Neuron (in vitro differentiated cells): ENCODE results near the gene SBK3.

ENCODE experiments used
- H2AFZ ChIP-seq: one replicate; pipeline ENCODE4 v1.6.1; 2013; ENCODE audit warnings: low read depth, mild to moderate bottlenecking, inconsistent platforms, low read length, moderate library complexity
- H3K27me3 ChIP-seq: one replicate; pipeline ENCODE4 v1.6.1; 2013; ENCODE audit warnings: low read length; ENCODE audit not compliant: insufficient read depth
- H3K36me3 ChIP-seq: one replicate; pipeline ENCODE4 v1.6.1; 2013; ENCODE audit warnings: low read length; ENCODE audit not compliant: insufficient read depth
- H3K4me1 ChIP-seq: one replicate; pipeline ENCODE4 v1.6.1; 2013; ENCODE audit warnings: low read length; ENCODE audit not compliant: insufficient read depth
- H3K4me3 ChIP-seq: 2 replicates; pipeline ENCODE4 v1.5.1; 2013; ENCODE audit warnings: mild to moderate bottlenecking, low read length, moderate library complexity
- H3K9me3 ChIP-seq: one replicate; pipeline ENCODE4 v1.6.1; 2013; ENCODE audit warnings: low read length

The SBK3 gene

GRCh38 chr19:55544014-55544413, 1.3 kb downstream of the SBK3 start:
- Histone ChIP-seq H2AFZ (no peak overlapping the region), H3K4me1 (peaks cover 18% of the 10 kb centered on the region), H3K9me3 (no peaks in the 10 kb centered on the region), H3K27me3 (no peaks in the 10 kb centered on the region), H3K4me3 (no peak overlapping the region), H3K36me3 (no peaks in the 10 kb centered on the region)

- Histone ChIP-seq H3K27me3 (no peaks in the 10 kb centered on the region), H2AFZ (no peak overlapping the region), H3K36me3 (no peaks in the 10 kb centered on the region), H3K4me1 (peaks cover 18% of the 10 kb centered on the region), H3K9me3 (no peaks in the 10 kb centered on the region), H3K4me3 (no peak overlapping the region)
These were observed 1.8 kb downstream of the SBK3 start for GRCh38 chr19:55543567-55543966.

GRCh38 chr19:55542292-55542855, 3.0 kb downstream of the SBK3 start:
- no peak overlapping the region for H2AFZ ChIP-seq
- H3K4me1 ChIP-seq = peaks cover 18% of the 10 kb centered on the region
- H3K9me3 ChIP-seq = no peaks in the 10 kb centered on the region
- H3K27me3 ChIP-seq = no peaks in the 10 kb centered on the region
- H3K4me3 ChIP-seq = no peak overlapping the region
- H3K36me3 ChIP-seq = no peaks in the 10 kb centered on the region

GRCh38 chr19:55541091-55541490, 4.3 kb downstream of the SBK3 start:
- Histone ChIP-seq H3K4me3 (no peak overlapping the region), H3K27me3 (no peaks in the 10 kb centered on the region), H3K4me1 (peaks cover 14% of the 10 kb centered on the region), H3K9me3 (no peaks in the 10 kb centered on the region), H2AFZ (no peak overlapping the region), H3K36me3 (no peaks in the 10 kb centered on the region)

- H3K4me3 ChIP-seq = no peak overlapping the region
- no peaks in the 10 kb centered on the region for H3K27me3 ChIP-seq
- no peaks in the 10 kb centered on the region for H3K9me3 ChIP-seq
- H3K4me1 ChIP-seq = peaks cover 10% of the 10 kb centered on the region
- H3K36me3 ChIP-seq = no peaks in the 10 kb centered on the region
- H2AFZ ChIP-seq = no peak overlapping the region
These were observed 4.7 kb downstream of the SBK3 start for GRCh38 chr19:55540619-55541018.

GRCh38 chr19:55539090-55539984, 6.0 kb downstream of the SBK3 start:
- Histone ChIP-seq H3K4me1 (no peaks in the 10 kb centered on the region), H3K9me3 (no peaks in the 10 kb centered on the region), H3K27me3 (no peaks in the 10 kb centered on the region), H2AFZ (no peak overlapping the region), H3K36me3 (no peaks in the 10 kb centered on the region), H3K4me3 (no peak overlapping the region)

GRCh38 chr19:55538132-55538531, 7.2 kb downstream of the SBK3 start:
- Histone ChIP-seq H3K27me3 (no peaks in the 10 kb centered on the region), H3K4me3 (no peak overlapping the region), H3K36me3 (no peaks in the 10 kb centered on the region), H3K9me3 (no peaks in the 10 kb centered on the region), H2AFZ (no peak overlapping the region), H3K4me1 (no peaks in the 10 kb centered on the region)

GRCh38 chr19:55537741-55538111, 7.6 kb downstream of the SBK3 start:
- Histone ChIP-seq H3K4me1 (no peaks in the 10 kb centered on the region), H3K9me3 (no peaks in the 10 kb centered on the region), H3K27me3 (no peaks in the 10 kb centered on the region), H3K4me3 (no peak overlapping the region), H3K36me3 (no peaks in the 10 kb centered on the region), H2AFZ (no peak overlapping the region)

- H3K36me3 ChIP-seq = no peaks in the 10 kb centered on the region
- no peaks in the 10 kb centered on the region for H3K9me3 ChIP-seq
- no peak within 1 kb of the TSS for H3K4me3 ChIP-seq
- no peak within 1 kb of the TSS for H2AFZ ChIP-seq
- H3K27me3 ChIP-seq = no peaks in the 10 kb centered on the region
- no peaks in the 10 kb centered on the region for H3K4me1 ChIP-seq
These were observed 8.2 kb downstream of the SBK3 start, which contains the start of gene SBK2 for GRCh38 chr19:55536951-55537740. SBK2 (minus strand) TSS chr19:55537133; CDS start chr19:55536294, 839 bp downstream.

- H3K9me3 ChIP-seq = no peaks in the 10 kb centered on the region
- H2AFZ ChIP-seq = no peak overlapping the region
- no peaks in the 10 kb centered on the region for H3K4me1 ChIP-seq
- H3K27me3 ChIP-seq = no peaks in the 10 kb centered on the region
- H3K4me3 ChIP-seq = no peak overlapping the region
- H3K36me3 ChIP-seq = no peaks in the 10 kb centered on the region
These were observed 9.0 kb downstream of the SBK3 start for GRCh38 chr19:55536366-55536765.

GRCh38 chr19:55535965-55536350, 9.4 kb downstream of the SBK3 start:
- Histone ChIP-seq H3K27me3 (no peaks in the 10 kb centered on the region), H3K36me3 (no peaks in the 10 kb centered on the region), H2AFZ (no peak overlapping the region), H3K4me3 (no peak overlapping the region), H3K9me3 (no peaks in the 10 kb centered on the region), H3K4me1 (no peaks in the 10 kb centered on the region)

- Histone ChIP-seq H3K36me3 (no peaks in the 10 kb centered on the region), H3K9me3 (no peaks in the 10 kb centered on the region), H3K4me1 (no peaks in the 10 kb centered on the region), H3K27me3 (no peaks in the 10 kb centered on the region), H2AFZ (no peak overlapping the region), H3K4me3 (no peak overlapping the region)
These were observed 10.0 kb downstream of the SBK3 start for GRCh38 chr19:55535173-55535964.
